GM19238 (cell line): ENCODE data around the gene AIFM3.
"Not testable (repeated sequence)": the region's sequence is repeated elsewhere in the genome, so short reads cannot be mapped to it uniquely, and the experiment has no call there.

Source experiments
- DNase-seq: peaks from one replicate; pipeline ENCODE4 v3.0.0; 2011; ENCODE audit warnings: low spot score; ENCODE audit not compliant: insufficient read length

AIFM3 gene

GRCh38 chr22:20957683-20958431, 9.2 kb upstream of the AIFM3 start:
- DNase-seq: no peak

DNA sequence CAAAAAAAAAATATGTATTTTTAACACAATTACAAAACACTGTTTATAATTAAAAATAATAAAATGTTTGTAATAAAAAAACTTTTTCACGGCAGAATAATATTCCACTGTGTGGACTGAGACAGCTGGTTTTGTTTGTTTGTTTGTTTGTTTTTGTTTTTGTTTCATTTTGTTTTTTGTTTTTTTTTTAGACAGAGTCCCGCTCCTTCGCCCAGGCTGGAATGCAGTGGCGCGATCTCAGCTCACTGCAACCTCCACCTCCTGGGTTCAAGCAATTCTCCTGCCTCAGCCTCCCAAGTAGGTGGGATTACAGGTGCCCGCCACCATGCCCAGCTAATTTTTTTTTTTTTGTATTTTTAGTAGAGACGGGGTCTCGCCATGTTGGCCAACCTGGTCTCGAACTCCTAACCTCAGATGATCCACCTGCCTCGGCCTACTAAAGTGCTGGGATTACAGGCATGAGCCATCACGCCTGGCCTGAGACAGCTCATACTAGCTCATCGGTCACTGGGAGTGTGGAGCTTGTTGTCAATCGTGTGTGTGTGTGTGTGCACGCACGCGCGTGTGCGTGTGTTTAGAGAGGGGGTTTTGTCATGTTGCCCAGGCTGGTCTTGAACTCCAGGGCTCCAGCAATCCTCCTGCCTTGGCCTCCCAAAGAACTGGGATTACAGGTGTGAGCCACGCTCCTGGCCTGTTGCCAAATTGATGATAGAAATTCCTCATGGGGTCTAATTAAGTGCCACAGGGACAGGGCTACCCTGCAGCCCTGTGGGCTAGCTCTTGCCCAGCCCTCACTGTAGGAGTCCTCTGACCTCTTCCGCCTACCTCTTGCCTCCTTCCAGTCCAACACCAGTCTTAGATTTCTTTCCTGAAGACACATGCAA, 7.2 kb upstream of the AIFM3 start:
- no peak for DNase-seq

DNA sequence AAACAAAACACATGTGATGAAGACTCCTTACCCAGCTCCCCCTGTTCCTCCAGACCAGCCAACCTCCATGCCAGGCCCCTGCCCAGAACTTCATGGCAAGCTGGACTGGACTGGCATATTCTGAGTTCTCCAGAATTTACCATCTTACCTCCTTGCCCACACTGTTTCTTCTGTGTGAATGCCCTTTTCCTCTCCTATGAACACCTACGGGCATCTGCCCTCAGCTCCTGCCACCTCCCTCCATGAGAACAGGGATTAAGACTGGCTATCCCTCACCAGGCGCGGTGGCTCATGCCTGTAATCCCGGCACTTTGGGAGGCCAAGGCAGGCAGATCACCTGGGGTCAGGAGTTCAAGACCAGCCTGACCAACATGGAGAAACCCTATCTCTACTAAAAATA, 6.4 kb upstream of the AIFM3 start:
- DNase-seq: no peak

GRCh38 chr22:20962491-20962945, 4.5 kb upstream of the AIFM3 start:
- DNase-seq: no peak

GRCh38 chr22:20963201-20964052, 3.6 kb upstream of the AIFM3 start:
- no peak for DNase-seq

DNA sequence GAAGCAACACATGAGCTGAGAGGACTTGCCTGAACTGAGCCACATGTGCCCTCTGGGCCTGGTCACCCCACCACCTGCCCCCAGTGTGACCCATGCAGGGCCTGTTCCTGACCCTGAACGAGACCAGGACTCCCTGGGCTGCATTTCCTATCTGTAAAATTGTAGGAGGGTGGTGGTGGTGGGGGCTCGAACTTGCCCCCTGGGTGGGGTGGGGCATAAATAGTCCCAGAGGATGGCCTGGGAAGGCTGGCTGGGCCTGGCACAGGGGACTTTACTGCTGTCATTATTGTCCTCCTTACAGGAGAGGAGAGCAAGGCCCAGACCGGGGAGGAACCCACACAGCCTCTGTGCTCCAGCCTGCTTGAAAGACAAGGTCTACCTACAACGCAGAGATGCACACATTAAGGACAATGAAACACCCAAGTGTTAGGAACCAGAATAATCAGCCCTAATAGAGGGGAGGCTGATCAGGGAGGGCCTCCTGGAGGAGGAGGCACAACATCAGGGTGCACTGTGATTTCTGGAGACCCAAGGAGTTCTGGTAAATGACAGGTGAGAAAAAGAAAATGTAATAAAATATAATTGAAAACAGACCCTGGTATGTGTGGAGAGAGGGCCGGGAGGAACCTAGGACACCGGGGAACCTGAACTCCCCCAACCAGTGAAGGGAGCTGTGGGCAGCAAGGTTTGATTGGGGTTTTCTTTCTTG, 2.8 kb upstream of the AIFM3 start:
- no peak for DNase-seq

GRCh38 chr22:20964799-20965103, 2.3 kb upstream of the AIFM3 start:
- DNase-seq: no peak

DNA sequence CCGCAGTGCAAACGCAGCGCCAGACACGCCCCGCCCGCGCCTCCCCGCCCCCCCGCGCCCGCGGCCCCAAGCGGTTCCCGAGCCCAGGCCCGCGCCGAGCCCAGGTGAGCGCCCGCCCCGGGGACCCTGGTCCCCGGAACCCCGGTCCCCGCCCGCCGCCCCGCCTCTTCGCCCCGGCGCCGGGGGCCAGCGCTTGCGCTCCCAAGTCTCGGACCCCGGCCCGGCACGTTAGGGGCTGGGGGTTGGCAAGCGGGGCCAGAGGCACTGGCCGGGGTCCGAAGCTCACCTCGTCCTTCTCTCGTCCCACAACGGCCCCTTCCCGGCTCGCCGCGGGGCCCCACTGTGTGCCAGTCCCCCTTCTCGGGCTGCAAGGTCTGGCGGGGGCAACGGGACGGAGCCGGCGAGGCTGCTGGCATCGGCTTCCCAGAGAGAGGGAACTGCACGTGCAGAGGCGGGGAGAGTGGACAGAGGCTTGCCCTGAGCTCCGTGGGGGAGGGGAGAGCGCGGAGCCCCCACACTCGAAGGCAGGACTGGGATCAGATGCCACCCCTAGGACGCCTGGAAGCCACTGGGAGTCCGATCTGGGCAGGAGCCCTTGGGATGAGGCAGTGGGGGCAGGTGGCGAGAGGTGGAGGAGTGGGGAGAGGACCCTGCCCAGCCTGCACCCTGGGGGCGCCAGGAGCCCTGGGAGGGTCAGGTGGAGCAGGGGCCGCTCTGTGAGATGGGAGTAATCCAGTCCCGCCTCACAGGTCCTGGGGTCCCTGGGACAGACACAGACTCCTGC, 1.8 kb upstream of the AIFM3 start:
- no peak for DNase-seq

GRCh38 chr22:20965888-20966855, 883 bp upstream of the AIFM3 start:
- DNase-seq: no peak

- no peak for DNase-seq
Observed at GRCh38 chr22:20967697-20968211, 699 bp downstream of the AIFM3 start.

GRCh38 chr22:20968281-20968977, 1.4 kb downstream of the AIFM3 start:
- DNase-seq: no peak

GRCh38 chr22:20970939-20971657, 4.0 kb downstream of the AIFM3 start:
- DNase-seq: no peak

DNA sequence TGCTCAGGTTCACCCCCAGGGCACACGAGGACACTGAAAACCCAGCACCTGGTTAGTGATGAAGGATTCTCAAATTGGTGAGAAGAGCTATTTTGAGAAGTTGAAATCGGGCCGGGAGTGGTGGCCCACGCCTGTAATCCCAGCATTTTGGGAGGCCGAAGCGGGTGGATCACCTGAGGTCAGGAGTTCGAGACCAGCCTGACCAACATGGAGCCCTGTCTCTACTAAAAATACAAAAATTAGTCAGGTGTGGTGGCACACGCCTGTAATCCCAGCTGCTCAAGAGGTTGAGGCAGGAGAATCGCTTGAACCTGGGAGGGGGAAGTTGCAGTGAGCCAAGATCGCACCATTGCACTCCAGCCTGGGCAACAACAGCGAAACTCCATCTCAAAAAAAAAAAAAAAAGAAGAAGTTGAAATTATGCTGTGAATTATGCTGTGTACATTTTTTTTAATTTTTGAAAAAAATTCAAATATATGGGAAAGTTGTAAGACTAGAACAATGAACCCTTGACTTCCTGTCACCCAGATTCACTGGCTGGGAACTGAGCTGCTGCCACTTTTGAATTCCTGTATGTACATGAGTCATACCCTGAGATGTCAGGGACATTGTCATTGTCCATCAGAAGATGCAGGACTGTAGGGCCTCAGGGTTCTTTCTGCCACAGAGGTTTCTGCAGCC, 5.1 kb downstream of the AIFM3 start:
- not testable (repeated sequence) for DNase-seq

- no peak for DNase-seq
Observed at GRCh38 chr22:20972933-20973577, 6.0 kb downstream of the AIFM3 start.

DNA sequence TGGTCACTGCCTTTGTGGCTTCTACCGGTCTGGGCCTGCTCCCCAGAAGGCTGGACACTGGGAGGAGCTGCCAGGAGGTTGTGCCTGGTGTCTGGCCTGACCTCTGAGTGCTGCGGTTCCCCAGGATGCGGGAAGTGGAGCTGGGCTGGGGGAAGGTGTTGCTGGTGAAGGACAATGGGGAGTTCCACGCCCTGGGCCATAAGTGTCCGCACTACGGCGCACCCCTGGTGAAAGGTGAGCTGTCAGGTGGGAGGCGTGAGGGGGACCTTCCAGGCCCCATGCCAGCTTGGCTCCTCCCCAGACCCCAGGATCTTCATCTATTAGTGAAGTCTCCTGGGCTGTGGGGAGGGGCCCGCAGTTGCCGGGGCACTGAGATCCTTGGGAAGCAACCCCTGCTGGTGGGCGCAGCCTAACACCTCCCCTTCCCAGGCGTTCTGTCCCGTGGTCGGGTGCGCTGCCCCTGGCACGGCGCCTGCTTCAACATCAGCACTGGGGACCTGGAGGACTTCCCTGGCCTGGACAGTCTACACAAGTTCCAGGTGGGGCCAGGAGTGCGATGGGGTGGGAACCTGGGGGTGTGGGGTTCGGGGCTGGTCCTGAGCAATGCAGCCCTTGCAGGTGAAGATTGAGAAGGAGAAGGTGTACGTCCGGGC, 6.7 kb downstream of the AIFM3 start:
- DNase-seq: no peak

DNA sequence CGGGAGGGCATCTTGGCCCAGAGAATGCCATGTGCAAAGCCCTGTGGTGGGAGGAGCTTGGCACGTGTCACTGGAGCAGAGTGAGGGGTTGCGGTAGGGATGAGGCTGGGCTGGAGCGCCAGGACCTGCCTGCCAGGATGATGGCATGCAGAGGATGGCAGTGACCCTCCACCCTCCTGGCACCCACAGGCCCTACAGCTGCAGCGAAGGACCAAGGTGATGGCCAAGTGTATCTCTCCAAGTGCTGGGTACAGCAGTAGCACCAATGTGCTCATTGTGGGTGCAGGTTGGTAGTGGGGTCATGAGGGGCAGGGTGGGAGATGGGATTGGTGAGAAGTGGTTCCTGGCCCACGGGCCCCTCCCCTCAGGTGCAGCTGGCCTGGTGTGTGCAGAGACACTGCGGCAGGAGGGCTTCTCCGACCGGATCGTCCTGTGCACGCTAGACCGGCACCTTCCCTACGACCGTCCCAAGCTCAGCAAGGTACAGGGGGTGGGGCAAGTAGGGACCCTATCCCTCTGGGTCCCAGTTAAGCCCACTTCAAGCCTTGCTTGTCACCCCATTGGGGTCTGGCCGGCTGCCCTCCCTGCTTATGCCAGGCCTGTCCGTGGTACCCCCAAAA, 7.4 kb downstream of the AIFM3 start:
- DNase-seq: no peak
